K562 (cell line): ENCODE results near the gene SLC43A2. TPM values are rescaled to one million over a fixed set of nuclear protein-coding genes. Genes with fewer than 3 reads are reported as not detected.
A peak's percentile ranks its signal among the peaks of the same experiment; 100 is the strongest.

Source experiments
- ATF3 ChIP-seq, 2 experiments: fragments of 450-650 bp in 1 of 2; sonication (generic) in 1 of 2; formaldehyde crosslinking in 1 of 2; IDR thresholded peaks in 1 of 2; conservative IDR thresholded peaks in 1 of 2; 2 replicates each; pipeline versions ENCODE4 v1.6.1 to v1.8.1; 2016 to 2023; ENCODE audit warnings: mild to moderate bottlenecking in 2 of 2, moderate library complexity in 2 of 2, inconsistent platforms in 1 of 2, missing genetic modification reagents in 1 of 2
- CBFA2T2 ChIP-seq: fragments of 450-650 bp; conservative IDR thresholded peaks from 2 replicates; pipeline ENCODE4 v1.6.1; 2017; ENCODE audit warnings: mild to moderate bottlenecking
- CHCHD3 ChIP-seq: fragments of 250-450 bp; sonication (Bioruptor Pico); IDR thresholded peaks from 2 replicates; pipeline ENCODE4 v2.1.2; 2022; ENCODE audit warnings: mild to moderate bottlenecking
- CHD1 ChIP-seq: fragments of 200-600 bp; sonication (generic); IDR thresholded peaks from one replicate; pipeline ENCODE4 v1.6.1; 2012; ENCODE audit warnings: mild to moderate bottlenecking, moderate library complexity, low read length, inconsistent platforms
- CREB1 ChIP-seq, 2 experiments: sonication (generic) in 1 of 2; formaldehyde crosslinking in 1 of 2; IDR thresholded peaks; 2 replicates each; pipeline versions ENCODE4 v1.6.1 to v1.8.0; 2012 to 2022; ENCODE audit warnings: inconsistent platforms in 1 of 2, mild to moderate bottlenecking in 1 of 2, missing genetic modification reagents in 1 of 2, moderate library complexity in 1 of 2
- ETS2 ChIP-seq: IDR thresholded peaks from 2 replicates; pipeline ENCODE4 v1.6.1; 2016; ENCODE audit warnings: borderline replicate concordance, missing genetic modification characterization, mild to moderate bottlenecking, moderate library complexity, missing compliant biosample characterization; ENCODE audit not compliant: poor library complexity, severe bottlenecking
- FOXM1 ChIP-seq, 2 experiments: fragments of 450-650 bp in 1 of 2; sonication (generic) in 1 of 2; formaldehyde crosslinking in 1 of 2; IDR thresholded peaks; 2 replicates each; pipeline versions ENCODE4 v1.6.1 to v1.9.0; 2017 to 2022; ENCODE audit warnings: low read depth in 2 of 2, mild to moderate bottlenecking in 2 of 2, missing genetic modification reagents in 1 of 2, moderate library complexity in 1 of 2
- HMGN3 ChIP-seq: IDR thresholded peaks from 2 replicates; pipeline ENCODE4 v1.6.1; 2011; ENCODE audit warnings: borderline replicate concordance, low read depth, mild to moderate bottlenecking, mixed read lengths, low read length; ENCODE audit not compliant: insufficient read length; ENCODE audit errors: extremely low read depth
- RBM22 ChIP-seq: fragments of 200-400 bp; formaldehyde crosslinking; IDR thresholded peaks from 2 replicates; pipeline ENCODE4 v1.6.1; 2018; ENCODE audit warnings: low read length, low read depth; ENCODE audit not compliant: poor library complexity, severe bottlenecking
- TEAD1 ChIP-seq, 2 experiments: fragments of 450-650 bp in 1 of 2; sonication (generic) in 1 of 2; formaldehyde crosslinking; IDR thresholded peaks; 2 replicates each; pipeline versions ENCODE4 v1.4.0 to v1.8.0; 2020 to 2022; ENCODE audit warnings: mild to moderate bottlenecking in 2 of 2, missing genetic modification reagents in 1 of 2
- TRIM25 ChIP-seq: fragments of 450-650 bp; IDR thresholded peaks from 2 replicates; pipeline ENCODE4 v1.7.0; 2016; ENCODE audit warnings: borderline replicate concordance
- ZBTB2 ChIP-seq: fragments of 450-650 bp; IDR thresholded peaks from 2 replicates; pipeline ENCODE4 v1.6.1; 2016; ENCODE audit warnings: antibody characterized with exemption
- ZFP36 ChIP-seq: fragments of 150-350 bp; IDR thresholded peaks from 2 replicates; pipeline ENCODE4 v1.6.1; 2018; ENCODE audit warnings: low read length, low read depth; ENCODE audit not compliant: partially characterized antibody
- ZNF764 ChIP-seq: fragments of 250-450 bp; sonication (Bioruptor Pico); IDR thresholded peaks from 2 replicates; pipeline ENCODE4 v1.4.0; 2020; ENCODE audit warnings: low read depth, mild to moderate bottlenecking, moderate library complexity
- polyA plus RNA-seq, 8 experiments: library from polyadenylated mRNA; depleted of rRNA in 4 of 8; stranded (reverse) in 5 of 8; unstranded in 3 of 8; fragments of >200 nt; fragmentation: Nextera tagmentation in 2 of 8; fragmentation: Illumina TruSeq in 1 of 8; extraction: Ambion mirVana in 2 of 8; extraction: Trizol in 1 of 8; gene quantifications; 2 replicates each; pipeline versions ENCODE4 v1.2.1 to v1.2.3, GENCODE V29; 2011 to 2014; ENCODE audit warnings: inconsistent platforms in 1 of 8, missing spikeins in 1 of 8
- total RNA-seq, 7 experiments: library from RNA; depleted of rRNA in 6 of 7; stranded (reverse); fragments of >200 nt in 6 of 7; fragmentation: Illumina TruSeq in 2 of 7; extraction: Trizol in 2 of 7; gene quantifications; 2 replicates each; pipeline versions ENCODE4 v1.2.1 to v1.2.3, GENCODE V29; 2011 to 2021; ENCODE audit warnings: low replicate concordance in 1 of 7

The SLC43A2 gene
- total and polyA plus RNA-seq, 9 of the 15 experiments (the other 6 are each of a cell fraction or from before 2014, with no cell fraction given) = 0.03 to 10.2 (median 3.6) TPM

- TF ChIP-seq ZFP36 = peak; percentile 18
- peak; percentile 97 for TF ChIP-seq ZNF764 (CRISPR knock-in tag)
- TF ChIP-seq ETS2 (tag) = no peak
- TF ChIP-seq CHD1 = peak; percentile 42
- TF ChIP-seq TEAD1 (CRISPR knock-in tag; IDR thresholded peaks at IDR 0.05) = 0 out of 4 replicates have a peak, but pooled peaks of 1 of the 2 experiments have one; percentile 23
- TF ChIP-seq ZBTB2 = 0 out of 2 replicates have a peak, but pooled peaks have one; percentile 21
- no peak for TF ChIP-seq FOXM1 (IDR thresholded peaks at IDR 0.05; ENCODE audit: low read depth)
- TF ChIP-seq FOXM1 (CRISPR knock-in tag; IDR thresholded peaks at IDR 0.05; ENCODE audit: low read depth) = peak; percentile 14; the same call in 1 of the 2 replicates
- TF ChIP-seq CBFA2T2 = no peak
- TF ChIP-seq TRIM25 = no peak
- peak; percentile 24 for TF ChIP-seq HMGN3
- peak; percentile 40 for TF ChIP-seq RBM22
- no peak for TF ChIP-seq CREB1 (IDR thresholded peaks at IDR 0.05)
- TF ChIP-seq CREB1 (CRISPR knock-in tag; IDR thresholded peaks at IDR 0.05) = peak; percentile 37; the same call in 1 of the 2 replicates
- TF ChIP-seq CHCHD3 (CRISPR knock-in tag) = no peak
- no peak for TF ChIP-seq ATF3 (IDR thresholded peaks at IDR 0.05)
- no peak for TF ChIP-seq ATF3 (CRISPR knock-in tag; conservative IDR thresholded peaks at IDR 0.05)
Observed at GRCh38 chr17:1648173-1648962, 19.7 kb upstream of the SLC43A2 start (continued).
